HG02588 (cell line): ENCODE measurements around the gene MAST1.
"Not testable (repeated sequence)": the region's sequence is repeated elsewhere in the genome, so short reads cannot be mapped to it uniquely, and the experiment has no call there.

Experiments used
- ATAC-seq: cut with Tn5 transposase; IDR thresholded peaks from one replicate; pipeline ENCODE4 v1.9.1; 2021; ENCODE audit warnings: mild to moderate bottlenecking, moderate library complexity; ENCODE audit not compliant: unreplicated experiment

The MAST1 gene

DNA sequence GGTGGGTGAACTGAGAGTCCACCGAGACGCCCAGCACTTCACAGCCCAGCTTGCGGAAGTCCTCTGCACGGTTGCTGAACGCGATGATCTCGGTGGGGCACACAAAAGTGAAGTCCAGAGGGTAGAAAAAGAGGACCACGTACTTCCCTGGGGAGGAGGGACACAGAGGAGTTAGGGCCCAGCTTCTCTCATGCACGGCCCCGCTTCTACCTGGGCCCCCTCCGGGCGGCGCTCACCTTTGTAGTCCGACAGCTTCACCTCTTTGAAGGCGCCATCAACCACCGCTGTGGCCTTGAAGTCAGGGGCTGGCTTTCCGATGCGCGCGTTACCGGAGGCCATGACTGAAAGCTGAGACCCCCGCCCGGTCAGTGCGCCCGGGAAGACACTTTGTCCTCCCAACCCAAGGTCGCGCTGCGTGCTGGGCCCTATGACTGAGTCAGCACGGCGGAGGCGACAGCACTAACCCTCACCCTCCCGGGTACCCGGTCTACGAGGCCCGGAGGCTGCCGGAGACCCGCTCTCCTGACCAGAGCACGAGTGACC, 37.3 kb upstream of the MAST1 start:
- no peak for ATAC-seq

DNA sequence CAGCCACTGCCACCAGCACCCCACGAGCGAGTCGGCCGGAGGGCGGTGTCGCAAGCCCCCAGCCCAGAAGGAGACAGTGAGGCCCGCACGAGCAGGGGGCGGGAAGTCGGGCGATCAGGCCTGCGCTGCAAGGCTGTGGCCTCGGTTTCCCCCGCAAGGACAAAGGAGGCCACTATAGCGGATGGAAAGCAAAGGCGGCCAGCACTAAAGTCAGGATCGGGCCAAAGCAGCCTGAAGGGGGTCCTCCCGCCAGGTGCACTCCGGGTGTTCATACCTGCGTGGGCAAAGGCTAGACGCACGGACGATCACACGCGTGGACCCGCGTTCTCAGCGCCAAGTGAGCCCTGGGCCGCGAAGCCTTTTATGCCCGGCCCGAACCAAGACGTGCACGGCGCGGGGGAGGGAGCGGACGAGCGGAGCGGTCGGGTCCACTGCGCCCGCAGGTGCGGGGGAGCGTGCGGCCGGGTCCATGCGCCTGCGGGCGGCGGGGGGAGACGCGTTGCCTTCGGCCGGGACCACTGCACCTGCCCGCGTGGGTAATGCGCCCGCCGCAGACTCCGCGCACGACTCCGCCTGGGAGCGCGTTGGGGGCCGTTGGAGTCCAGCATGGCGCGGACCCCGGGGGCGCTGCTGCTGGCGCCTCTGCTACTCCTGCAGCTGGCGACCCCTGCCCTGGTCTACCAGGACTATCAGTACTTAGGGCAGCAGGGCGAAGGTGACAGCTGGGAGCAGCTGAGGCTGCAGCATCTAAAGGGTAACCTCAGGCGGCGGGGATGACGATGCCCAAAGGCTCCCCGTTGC, 36.6 kb upstream of the MAST1 start, which contains the start of the genes PRDX2 and THSD8:
Gene PRDX2 (minus strand): TSS at position 335 of the 801 bp plus-strand sequence. CDS start 539 bp downstream, outside the sequence.
Gene THSD8 (plus strand): TSS at position 604 of the 801 bp plus-strand sequence. CDS start 3 bp downstream, at position 607.
- ATAC-seq, result no peak

DNA sequence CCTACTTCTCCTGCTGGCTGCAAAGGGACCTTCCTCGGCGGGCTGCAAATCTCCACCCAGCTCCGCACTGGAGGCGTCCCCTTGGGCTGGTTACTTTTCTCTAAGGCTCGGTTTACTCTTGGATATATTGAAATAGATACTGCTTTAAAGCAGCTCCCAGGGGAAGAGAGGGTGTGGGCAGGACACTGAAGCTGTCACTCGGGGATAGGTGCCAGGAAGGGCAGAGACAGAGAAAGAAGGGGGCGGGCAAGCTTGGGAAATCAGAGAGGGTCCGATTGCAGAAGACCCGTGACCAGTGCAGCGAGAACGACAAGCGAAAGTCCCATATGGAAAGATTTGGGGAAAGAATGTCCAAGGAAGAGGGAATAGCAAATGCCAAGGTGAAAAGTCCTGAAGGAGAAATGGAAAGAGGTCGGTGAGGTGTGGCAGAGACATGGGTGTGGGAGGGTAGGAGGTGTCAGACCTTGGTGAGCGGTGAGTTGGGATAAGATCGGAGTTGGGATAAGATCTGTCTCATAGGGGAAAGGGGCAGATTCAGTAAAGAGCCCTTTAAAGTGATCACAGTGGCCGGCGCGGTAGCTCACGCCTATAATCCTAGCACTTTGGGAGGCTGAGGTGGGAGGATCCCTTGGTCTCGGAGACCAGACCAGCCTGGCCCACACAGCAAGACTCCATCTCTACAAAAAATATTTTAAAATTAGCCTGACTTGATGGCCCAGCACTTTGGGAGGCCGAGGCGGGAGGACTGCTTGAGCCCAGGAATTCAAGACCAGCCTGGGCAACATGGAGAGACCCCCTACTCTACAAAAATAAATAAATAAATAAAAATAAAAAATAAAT, 35.8 kb upstream of the MAST1 start:
- ATAC-seq, result no peak

DNA sequence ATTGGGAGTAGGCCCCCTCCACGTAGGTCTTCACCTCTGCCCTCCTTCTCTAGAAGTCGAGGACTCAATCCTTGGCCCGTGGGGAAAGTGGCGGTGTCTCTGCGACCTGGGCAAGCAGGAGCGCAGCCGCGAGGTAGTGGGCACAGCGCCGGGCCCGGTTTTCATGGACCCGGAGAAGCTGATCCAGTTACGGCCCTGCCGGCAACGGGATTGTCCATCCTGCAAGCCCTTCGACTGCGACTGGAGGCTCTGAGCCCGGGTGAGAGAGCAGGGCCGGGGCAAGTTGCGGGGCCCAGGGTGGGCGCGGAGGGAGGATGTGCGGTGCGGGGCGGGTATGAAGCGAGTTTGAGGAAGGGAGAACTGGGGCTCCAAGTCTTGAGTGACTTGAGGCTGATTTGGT, 34.3 kb upstream of the MAST1 start:
- ATAC-seq, result no peak

DNA sequence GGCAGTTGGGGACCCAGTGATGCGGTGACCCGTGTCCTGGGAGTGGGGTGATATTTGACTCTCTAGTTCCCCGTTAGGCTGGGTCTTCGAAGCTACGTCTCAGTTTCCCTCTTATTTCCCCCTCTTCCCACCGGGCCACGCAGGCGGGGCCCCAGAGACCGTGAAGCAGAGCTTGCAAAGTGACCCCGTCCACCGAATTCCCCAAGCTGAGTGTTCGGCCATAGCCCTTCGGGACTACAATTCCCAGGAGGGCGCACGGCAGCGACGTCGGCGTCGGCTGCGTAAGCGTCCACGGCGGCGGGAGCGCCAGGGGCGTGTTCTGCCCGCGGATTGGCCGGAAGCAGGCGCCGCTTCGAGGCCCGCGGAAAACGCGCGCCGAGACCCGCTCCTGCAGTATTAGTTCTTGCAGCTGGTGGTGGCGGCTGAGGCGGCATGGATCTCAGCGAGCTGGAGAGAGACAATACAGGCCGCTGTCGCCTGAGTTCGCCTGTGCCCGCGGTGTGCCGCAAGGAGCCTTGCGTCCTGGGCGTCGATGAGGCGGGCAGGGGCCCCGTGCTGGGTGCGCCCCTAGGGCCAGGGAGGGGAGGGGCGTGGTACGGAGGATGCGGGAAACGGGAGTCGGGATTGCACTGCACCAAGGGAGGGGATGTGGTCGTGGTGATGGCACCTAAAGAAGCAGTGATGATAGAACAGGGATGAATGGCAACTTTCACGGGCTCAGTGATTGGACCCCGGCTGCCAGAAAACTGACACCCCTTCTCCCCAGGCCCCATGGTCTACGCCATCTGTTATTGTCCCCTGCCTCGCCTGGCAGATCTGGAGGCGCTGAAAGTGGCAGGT, 31.9 kb upstream of the MAST1 start, which contains the start of gene RNASEH2A:
Gene RNASEH2A (plus strand): TSS at position 343 of the 840 bp plus-strand sequence. CDS start 90 bp downstream, at position 433.
- ATAC-seq, result peak; percentile 78

DNA sequence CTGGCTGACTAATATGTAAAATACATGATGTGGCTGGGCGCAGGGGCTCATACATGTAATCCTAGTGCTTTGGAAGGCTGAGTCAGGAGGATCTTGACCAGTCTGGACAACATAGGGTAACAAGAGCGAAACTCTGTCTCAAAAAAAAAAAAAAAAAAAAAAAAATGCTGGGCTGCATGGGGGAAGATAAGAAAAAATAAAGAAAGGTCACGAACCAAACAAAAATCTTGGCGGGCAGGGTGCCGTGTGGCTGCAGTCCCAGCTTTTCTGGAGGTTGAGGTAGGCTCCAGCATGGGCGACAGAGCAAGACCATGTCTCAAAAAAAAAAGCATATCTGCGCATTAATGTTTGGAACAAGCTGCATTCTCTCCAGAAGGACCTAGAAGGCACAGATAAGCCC, 23.2 kb upstream of the MAST1 start:
- no peak for ATAC-seq

DNA sequence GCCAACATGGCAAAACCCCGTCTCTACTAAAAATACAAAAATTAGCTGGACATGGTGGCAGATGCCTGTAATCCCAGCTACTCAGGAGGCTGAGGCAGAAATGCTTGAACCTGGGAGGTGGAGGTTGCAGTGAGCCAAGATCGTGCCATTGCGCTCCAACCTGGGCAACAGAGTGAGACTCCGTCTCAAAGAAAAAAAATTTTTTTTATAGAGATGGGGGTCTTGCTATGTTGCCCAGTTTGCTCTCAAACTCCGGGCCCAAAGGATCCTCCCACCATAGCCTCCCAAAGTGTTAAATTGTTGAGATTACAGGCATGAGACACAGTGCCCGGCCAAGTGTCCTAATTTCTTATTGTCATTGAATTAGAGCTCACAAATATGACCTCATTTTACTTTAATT, 21.1 kb upstream of the MAST1 start:
- not testable (repeated sequence) for ATAC-seq

DNA sequence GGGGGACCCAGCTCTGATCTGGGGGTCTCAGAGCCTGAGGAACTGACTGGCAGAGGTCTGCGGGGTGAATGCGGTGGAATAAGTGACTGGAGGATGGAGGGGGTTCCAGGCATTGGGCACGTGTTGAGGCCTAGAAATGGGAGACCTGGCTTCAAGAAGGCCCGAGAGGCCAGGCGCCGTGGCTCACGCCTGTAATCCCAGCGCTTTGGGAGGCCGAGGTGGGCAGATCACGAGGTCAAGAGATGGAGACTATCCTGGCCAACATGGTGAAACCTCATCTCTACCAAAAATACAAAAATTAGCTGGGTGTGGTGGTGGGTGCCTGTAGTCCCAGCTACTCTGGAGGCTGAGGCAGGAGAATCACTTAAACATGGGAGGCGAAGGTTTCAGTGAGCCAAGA, 20.5 kb upstream of the MAST1 start:
- ATAC-seq, result not testable (repeated sequence)

DNA sequence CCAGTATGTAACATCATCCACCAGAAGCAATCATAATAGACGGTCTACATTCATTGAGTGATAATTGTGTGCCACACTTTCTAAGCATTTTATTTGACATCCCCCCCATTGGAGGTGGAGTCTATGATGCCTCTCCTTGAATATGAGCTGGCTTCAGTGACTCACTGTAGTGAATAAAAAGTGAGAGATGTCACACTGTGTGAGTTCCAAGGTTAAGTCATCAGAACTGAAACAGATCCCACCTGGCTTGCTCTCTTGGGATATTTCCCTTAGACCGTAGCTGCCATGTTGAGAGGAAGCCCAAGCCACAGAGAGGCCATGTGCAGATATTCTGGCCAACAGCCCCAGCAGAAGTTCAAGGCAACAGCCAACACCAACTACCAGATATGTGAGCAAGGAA, 16.6 kb upstream of the MAST1 start:
- no peak for ATAC-seq

DNA sequence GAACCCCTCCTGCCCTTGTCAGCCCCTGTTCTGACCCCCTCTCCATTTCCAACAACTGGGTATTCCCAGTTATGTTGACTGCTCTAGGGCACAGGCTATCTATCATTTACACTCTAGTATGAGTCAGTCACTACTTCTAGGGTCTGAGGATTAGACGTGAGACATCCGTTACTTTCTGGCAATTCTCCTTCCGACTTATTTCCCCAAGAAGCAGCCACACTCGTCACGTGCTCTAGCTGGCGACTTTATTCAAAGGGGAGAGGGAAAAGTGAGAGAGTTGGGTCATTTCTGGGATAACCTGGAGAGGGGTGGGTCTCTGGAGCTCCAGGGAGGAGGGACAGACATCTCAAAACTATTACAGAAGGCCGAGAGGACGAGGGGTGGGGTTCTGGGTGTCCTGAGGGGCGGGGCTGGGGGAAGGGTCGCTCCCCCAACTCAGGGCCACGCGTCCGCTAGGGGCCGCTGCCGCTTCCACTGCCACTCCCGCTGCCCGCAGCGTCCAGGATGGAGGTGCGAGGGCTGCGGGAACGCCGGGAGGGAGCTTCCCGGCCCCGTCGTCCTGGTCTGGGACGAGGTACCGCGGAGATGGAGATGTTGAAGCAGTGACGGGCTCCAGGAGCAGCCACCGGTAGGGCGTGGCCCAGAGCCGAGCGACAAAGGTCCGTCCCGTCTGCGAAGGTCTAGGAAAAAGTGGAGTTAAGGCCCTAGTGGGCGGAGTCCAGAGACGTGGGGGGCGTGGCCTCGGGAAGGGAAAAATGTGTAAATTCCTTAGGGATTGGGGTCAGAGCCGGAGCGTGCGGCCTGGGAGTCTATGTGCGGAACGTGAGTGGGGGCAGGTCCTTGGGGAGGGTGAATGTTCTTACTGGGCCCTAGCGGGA, 12.8 kb upstream of the MAST1 start:
- ATAC-seq, result no peak

DNA sequence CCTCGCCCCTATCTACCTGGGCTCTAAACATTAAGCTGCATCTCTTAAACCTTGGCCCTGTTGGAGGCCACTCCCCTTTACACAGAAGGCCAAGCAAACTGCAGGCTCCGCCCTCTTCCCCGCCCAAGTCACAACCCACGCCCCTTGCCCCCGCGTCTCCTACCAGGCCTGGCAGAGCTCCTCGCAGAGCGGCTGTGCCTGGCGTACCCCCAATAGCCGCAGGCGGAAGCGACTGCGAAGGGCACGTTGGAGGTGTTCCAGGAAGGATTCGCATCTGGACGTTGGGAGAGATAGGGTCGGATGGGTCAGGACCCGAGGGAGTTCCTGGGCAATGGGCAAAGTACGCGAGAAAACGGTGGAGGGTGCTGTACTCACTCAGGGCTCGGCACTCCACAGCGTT, 9.8 kb upstream of the MAST1 start:
- ATAC-seq, result no peak

DNA sequence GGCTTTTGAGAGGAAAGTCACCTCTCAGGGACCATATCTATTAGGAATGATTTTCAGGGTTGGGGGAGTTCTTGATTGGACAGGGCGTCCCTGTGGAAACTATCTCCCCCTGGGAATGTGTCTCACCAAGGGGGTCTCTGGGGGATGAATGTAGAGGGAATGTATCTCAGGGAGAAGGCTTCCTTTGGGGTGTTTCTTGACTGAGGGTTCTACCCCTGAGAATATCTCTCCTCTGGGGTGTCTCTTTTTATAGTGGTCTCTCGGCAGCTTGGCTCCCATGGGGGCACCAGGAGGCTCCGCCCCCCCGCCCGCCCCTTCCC, 4.9 kb upstream of the MAST1 start:
- ATAC-seq, result no peak

DNA sequence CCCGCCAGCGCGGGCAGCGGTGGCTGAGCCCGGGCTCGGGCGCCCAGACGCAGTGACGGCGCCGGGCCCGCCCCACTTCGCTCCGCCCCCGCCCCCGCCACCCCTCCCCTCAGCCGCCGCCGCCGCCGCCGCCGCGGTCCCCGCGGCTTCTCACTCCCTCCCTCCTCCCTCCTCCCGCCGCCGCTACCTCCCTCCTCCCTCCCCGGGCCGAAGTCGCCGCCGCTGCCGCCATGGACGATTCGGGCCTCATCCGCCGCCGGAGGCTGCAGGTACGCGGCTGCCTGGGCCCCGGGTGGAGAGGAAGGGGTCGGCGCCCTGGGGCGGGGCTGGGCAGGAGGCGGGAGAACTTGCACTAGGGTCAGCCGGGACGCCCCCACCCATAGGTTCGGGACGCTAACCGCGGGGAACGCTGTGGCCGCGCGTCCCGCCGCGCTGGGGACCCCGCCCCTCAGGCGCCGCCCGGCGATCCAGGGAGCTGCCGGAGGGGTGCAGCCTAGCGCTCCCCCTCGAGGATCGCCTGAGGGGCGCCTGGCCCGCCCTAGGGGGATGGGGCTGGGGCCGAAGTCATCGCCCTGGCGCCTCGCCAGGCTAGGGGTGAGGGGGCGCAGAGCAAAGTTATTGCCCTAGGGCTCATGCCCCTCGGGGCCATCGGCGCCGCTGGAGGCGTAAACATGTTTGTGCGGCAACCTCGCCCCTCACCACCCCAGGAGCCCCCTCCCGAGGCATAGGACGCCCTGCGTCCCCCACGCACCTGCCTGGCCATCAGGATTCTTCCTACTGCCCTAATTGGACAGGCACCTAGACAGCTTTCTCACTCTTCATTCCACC, 4.4 kb upstream of the MAST1 start:
- ATAC-seq, result no peak

DNA sequence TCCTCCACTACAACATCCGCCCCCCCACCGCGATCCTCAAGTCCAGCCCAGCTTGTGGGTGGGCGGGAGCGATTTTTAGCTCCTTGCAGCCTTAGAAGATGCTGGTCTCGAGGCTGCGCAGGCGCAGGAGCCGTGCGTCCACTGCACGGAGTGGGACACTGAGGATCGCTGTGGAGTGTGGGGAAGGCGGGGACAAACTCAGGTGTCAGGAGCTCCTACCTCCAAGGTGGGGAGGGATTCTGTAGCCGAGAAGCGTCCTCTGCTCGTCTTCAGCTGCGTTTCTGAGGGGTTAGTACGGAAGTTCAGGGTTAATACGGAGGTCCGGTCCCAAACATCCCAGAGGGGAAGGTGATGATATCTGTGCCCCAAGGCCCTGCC, 3.8 kb upstream of the MAST1 start, which contains the start of gene RTBDN:
Gene RTBDN (minus strand): TSS at position 14 of the 378 bp plus-strand sequence. CDS start 4,600 bp downstream, outside the sequence.
- ATAC-seq, result no peak

DNA sequence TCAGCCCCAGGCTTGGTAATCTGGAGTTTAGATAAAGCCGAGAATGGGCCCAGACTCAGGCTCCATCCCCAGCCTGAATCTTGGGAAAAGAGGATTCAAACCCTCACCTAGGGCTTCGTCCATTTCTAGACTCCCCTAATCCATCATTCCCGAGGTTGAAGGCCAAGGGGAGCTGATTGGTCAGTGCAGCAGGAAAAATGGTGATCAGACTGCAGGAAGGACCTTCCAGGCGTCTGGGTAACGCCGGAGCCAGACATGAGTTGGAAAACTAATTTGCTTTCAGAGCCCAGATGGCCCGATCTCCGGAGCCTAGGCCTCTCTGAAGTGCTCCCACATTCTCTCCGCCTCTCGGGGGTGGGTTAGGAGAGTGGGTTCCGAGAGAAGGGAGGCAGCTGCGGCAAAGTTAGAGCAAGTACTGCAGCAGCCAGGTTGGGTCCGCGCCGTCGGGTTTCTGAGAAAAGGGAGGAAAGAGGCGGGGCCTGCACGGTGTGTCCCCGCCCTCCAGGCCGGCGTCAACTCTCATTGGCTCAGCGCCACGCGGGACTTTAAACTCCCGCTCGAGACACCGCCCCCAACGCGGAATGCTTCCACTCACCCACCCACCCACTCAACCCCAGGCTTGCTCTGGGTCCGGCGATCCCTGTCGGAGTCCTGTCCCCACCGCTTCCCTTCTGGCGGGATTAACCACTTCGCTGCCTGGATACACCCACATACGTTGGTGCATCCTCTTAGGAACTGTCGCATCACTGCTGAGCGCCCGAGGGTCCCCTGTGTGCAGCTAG, 3.1 kb upstream of the MAST1 start:
- ATAC-seq, result no peak

DNA sequence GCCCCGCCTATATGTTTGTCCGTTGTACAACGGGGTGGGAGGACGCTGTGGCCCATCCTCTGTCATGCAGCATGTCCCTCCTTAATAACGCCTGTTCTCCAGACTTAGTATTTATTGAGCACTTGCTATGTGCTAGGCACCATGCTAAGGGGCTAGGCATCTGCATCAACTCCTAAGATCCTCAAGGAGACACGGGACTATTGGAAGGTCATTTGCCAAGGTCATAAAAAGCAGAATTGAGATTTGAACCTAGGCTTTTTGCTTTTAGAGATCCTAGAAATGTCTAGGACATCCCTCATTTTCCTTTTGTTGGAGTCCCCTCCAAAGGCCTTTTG, 1.8 kb upstream of the MAST1 start:
- no peak for ATAC-seq

DNA sequence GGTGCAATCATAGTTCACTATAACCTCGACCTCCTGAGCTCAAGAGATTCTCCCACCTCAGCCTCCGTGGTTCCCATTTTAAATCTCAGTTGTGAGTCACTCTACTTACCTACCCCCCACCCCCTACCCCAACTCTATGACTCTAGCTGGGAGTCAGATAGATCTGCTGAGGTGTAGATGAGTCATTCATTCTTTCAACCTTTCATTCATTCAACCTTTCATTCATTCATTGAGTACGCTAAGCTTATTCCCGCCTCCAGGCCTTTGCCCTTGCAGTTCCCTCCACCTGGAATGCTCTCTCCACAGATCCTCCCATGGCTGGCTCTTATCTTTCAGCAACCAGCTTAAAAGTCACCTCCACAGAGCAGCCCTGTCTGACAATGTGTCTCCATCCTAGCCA, 1.1 kb upstream of the MAST1 start:
- no peak for ATAC-seq
